ENCODE measurements around the gene YLPM1.
A peak's percentile ranks its signal among the peaks of the same experiment; 100 is the strongest.
"Not testable (repeated sequence)": the region's sequence is repeated elsewhere in the genome, so short reads cannot be mapped to it uniquely, and the experiment has no call there.

The YLPM1 gene, protein sequence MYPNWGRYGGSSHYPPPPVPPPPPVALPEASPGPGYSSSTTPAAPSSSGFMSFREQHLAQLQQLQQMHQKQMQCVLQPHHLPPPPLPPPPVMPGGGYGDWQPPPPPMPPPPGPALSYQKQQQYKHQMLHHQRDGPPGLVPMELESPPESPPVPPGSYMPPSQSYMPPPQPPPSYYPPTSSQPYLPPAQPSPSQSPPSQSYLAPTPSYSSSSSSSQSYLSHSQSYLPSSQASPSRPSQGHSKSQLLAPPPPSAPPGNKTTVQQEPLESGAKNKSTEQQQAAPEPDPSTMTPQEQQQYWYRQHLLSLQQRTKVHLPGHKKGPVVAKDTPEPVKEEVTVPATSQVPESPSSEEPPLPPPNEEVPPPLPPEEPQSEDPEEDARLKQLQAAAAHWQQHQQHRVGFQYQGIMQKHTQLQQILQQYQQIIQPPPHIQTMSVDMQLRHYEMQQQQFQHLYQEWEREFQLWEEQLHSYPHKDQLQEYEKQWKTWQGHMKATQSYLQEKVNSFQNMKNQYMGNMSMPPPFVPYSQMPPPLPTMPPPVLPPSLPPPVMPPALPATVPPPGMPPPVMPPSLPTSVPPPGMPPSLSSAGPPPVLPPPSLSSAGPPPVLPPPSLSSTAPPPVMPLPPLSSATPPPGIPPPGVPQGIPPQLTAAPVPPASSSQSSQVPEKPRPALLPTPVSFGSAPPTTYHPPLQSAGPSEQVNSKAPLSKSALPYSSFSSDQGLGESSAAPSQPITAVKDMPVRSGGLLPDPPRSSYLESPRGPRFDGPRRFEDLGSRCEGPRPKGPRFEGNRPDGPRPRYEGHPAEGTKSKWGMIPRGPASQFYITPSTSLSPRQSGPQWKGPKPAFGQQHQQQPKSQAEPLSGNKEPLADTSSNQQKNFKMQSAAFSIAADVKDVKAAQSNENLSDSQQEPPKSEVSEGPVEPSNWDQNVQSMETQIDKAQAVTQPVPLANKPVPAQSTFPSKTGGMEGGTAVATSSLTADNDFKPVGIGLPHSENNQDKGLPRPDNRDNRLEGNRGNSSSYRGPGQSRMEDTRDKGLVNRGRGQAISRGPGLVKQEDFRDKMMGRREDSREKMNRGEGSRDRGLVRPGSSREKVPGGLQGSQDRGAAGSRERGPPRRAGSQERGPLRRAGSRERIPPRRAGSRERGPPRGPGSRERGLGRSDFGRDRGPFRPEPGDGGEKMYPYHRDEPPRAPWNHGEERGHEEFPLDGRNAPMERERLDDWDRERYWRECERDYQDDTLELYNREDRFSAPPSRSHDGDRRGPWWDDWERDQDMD (N-terminal part only)

DNA sequence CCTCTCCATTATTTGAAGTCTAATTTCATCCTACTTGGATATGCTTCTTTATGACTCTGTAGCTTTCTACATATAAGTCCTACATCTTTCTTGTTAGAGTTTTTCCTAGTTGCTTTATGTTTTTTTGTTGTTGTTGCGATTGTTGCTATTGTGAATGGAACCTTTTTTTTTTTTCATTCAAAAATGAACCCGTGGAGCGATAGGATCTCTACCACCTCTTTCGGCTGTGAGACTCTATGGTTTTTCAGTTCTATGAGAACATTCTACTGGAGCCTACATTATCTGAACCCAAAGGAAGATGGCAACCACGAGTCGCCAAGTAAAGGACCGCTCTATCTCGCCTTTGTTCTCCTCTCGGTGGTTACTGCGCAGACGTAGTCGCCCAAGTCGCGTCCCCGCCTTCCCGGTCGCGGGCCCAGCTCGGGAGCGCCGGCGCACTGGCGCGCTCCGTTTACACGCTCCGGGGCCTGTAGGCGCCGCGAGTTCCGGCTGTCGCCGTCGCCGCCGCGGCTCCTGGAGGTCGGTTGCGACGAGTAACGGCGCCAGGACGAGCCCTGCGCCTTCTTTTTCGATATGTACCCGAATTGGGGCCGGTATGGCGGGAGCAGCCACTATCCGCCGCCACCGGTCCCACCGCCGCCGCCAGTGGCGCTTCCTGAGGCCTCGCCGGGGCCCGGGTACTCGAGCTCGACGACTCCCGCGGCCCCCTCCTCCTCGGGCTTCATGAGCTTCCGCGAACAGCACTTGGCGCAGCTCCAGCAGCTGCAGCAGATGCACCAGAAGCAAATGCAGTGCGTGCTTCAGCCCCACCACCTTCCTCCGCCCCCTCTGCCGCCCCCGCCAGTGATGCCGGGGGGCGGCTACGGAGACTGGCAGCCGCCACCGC, at the start of gene YLPM1:
YLPM1 (plus strand) TSS at position 400 of the 886 bp plus-strand sequence; CDS start at position 574, 174 bp downstream.
- DNase-seq: peak; percentile 97

DNA sequence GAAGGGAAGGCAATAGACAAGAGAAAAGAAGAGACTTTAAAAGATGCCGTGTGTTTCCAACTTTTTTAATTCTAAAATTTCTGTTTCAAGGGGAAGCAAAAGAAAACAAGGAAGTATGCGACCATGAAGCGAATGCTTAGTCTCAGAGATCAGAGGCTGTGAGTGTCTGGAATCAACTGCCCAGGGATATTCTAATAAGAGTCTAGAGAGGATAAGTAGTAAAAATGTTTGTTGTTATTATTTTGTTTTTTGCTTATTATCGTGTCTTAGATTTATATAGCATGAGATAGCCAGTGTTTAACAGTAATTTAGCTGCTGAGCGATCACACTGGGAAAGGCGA, 49.8 kb upstream of the YLPM1 start:
- no peak for DNase-seq

DNA sequence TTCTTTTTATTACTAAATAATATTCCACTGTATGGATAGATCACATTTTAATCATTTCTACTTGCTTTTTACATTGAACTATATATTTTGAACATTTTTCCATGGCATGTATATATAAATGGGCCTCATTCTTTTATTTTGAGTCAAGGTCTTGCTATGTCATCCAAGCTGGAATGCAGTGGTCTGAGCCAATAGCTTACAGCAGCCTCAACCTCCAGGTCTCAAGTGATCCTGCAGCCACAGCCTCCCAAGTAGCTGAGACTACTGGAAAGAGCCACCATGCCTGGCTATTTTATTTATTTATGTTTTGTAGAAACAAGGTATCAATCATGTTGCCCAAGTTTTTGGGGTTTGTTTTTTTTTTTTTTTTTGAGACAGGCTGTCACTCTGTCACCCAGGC, 42.6 kb upstream of the YLPM1 start:
- DNase-seq: no peak

DNA sequence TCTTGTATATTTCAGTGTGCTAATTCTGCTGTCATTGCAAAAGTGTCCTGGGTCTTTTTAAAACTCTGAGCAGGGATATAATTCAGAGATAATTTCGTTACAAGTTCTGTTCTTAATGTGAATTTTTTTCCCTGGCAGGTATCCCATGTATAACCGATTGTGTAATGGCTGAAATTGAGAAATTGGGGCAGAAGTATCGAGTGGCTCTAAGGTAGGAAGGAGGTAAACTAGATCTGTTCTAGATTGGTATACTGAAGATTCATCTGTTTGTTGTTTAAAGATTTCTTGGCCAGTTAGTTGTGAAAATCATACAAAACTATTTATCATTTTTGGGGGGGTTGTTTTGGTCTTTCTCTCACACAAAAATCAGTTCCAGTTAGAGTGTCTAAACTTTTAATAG, 40.0 kb upstream of the YLPM1 start:
- DNase-seq: no peak

DNA sequence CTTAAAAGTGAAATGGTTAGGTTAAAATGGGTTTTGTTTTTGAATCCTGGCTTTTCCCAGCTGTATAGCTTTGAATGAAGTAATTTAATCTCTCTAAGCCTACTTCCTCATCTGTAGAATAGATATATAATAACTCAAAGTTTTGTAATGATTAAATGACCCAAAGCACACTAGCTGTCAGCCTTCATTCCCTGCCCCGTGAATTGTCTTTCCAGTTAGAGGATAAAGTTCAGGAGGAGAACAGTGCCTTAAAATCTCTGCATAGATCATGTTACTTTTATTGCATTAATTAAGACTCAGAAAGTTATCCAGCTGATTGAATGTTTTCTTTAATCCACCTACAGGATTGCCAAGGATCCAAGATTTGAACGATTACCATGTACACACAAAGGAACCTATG, 30.7 kb upstream of the YLPM1 start:
- DNase-seq: no peak

DNA sequence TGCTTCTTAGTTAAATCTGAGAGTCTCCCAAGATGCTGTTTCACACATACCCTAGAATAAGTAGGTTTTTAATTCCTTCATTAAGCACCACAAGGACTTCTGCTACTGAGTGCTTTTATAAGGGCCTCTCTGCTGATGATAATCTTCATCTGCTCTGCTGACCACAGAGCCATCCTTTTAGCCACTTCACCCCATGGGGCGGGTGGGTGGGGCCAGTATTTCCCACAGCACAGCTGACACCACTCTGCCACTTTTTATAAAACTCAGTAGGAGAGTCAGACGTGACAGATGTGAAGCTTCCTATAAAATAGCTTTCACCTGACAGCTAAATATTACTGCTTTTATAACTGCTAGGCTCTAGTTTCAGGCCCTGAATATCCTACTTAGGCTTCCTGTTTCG, 29.9 kb upstream of the YLPM1 start:
- DNase-seq: no peak

DNA sequence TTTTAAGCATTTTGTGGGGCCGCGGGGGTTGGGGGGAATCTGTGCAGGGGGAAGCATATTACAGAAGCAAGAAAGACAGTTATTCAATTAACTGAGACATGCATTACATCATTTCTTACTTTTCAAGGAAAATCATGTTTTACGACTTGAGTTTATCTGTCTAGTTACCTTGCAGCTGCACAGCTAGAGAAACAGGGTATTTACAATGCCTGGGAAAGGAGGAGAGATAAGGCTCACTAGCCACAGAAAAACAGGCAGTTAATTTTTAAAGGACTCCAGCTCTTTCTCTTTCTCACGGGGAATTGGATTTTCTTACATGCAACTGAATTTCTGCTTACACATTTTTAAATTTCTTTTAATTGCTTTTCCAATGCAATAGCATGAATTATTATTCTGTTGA, 28.0 kb upstream of the YLPM1 start:
- no peak for DNase-seq

DNA sequence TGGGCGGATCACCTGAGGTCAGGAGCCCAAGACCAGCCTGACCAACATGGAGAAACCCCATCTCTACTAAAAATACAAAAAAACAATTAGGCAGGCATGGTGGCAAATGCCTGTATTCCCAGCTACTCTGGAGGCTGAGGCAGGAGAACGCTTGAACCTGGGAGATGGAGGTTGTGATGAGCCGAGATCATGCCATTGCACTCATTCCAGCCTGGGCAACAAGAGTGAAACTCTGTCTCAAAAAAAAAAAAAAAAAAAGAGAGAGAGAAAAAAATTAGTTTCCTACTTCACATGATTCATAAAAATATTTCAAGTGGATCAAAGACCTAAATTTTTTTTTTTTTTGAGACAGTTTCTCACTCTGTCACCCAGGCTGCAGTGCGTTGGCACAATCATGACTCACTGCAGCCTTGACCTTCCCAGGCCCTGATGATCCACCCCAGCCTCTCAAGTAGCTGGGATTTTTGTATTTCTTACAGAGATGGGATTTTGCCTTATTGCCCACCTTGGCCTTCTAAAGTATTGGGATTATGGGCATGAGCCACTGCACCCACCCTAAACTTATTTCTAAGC, 25.3 kb upstream of the YLPM1 start:
- no peak for DNase-seq

DNA sequence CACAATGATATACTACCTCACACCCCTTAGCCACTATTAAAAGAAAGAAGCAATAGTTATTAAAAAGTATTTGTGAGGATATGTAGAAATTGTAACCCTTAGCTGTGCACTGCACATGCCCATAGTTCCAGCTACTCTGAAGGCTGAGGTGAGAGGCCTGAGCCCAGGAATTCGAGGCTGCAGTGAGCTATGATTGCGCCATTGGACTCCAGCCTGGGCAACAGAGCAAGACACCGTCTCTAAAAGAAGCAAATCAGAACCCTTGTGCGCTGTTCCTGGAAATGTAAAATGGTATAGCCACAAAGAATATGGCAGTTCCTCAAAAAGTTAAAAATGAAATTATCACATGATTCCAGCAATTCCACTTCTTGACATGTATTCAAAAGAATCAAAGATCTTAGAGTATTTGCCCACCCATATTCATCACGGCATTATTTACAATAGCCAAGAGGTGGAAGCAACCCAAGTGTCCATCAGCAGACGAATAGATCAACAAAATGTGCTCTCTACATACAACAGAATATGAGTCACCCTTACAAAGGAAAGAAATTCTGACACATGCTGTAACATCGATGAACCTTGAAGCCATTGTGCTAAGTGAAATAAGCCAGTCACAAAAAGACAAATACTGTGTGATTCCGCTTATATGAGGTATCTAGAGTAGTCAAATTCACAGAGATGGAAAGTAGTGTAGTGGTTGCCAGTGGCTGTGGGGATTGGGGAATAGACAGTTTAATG, 23.7 kb upstream of the YLPM1 start:
- DNase-seq: no peak

DNA sequence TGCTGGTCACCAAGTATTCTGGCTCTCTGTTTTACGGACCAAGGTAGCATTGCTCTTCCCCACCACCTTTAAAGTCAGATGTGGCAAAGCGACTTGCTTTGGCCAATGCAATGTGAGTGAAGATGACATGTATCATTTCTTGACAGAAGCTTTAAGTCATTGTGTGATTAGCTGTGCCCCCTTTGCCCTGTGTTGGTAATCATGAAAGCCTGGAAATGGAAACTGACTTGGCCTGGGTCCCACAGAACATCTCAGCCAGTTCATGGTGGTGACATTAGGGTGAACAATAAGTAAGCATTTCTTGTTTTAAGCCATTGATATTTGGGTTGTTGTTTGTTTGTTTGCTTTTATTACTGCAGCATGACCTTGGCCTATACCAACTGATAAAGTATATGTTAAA, 15.9 kb upstream of the YLPM1 start:
- no peak for DNase-seq

DNA sequence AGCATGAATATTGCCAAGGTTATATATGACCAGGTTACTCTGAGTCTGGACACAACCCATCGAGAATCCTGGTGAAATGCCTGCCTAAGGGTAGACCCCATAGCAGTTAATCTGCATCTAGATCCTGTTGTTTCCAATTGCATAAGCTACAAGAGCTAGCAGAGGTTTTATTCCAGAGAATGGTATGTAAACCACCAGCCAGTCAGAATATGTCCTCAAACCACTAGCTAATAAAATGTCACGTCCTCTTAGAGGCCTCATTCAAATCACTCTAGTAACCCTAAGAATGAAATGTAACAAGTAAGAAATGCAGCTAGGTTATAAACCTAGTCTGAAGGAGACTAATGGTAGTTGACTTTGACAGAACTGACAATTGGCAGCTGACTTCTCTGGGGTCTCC, 9.0 kb upstream of the YLPM1 start:
- no peak for DNase-seq

DNA sequence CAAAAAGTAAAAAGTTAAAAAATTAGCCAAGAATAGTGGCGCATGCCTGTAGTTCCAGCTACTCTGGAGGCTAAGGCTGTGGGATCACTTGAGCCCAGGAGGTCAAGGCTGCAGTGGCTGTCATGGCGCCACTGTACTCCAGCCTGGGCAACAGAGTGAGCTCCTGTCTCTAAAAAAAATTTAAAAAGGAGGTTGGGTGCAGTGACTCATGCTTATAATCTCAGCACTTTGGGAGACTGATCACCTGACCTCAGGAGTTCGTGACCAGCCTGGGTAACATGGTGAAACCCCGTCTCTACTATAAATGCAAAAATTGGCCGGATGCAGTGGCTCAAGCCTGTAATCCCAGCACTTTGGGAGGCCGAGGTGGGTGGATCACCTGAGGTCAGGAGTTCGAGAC, 8.2 kb upstream of the YLPM1 start:
- no peak for DNase-seq

DNA sequence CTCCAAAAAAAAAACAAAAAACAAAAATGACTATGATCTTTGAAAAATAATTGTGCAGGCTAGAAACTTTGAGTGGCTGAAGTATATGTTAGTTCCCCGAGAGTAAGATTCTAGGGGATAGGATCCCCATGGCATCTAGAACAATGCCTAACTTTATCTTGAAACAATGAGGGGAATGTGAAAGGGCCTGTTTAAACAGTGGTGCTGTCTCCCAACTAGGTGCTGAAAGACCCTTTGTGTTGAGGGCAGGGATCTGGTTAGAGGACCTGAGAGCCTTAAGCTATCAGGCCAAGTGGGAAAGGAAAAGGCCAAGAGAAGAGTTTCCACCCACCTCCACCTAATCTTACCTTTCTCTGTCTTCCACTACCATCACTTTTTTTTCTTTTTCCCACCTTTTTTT, 6.8 kb upstream of the YLPM1 start:
- DNase-seq: no peak

DNA sequence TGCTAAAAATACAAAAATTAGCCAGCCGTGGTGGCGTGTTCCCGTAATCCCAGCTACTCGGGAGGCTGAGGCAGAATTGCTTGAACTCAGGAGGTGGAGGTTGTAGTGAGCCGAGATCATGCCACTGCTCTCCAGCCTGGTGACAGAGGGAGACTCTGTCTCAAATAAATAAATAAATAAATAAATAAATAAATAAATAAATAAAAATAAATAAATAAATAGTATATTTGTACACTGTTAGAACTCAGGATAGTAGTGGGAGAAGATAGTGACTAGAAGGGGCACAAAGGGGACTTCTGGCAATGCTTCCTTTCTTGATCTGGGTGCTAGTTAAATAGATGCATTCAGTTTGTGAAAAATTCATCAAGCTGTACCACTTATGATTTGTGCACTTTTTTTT, 4.6 kb upstream of the YLPM1 start:
- DNase-seq: not testable (repeated sequence)

DNA sequence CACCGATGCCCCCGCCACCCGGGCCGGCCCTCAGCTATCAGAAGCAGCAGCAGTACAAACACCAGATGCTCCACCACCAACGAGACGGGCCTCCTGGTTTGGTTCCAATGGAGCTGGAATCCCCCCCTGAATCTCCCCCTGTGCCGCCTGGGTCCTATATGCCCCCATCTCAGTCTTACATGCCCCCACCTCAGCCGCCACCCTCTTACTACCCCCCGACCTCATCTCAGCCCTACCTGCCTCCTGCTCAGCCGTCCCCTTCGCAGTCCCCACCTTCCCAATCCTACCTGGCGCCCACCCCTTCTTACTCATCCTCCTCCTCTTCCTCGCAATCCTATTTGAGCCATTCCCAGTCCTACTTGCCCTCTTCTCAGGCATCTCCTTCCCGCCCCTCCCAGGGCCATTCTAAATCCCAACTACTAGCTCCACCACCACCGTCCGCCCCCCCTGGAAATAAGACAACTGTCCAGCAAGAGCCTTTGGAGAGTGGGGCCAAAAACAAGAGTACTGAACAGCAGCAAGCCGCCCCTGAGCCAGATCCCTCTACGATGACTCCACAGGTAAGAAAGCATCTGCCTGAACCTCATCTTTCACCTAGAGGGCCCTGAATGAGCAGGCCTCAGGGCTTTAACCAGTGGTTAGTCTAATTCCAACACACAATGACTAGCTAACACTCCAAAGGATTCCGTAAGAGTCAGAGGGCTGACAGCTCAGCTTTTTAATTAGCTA, 851 bp downstream of the YLPM1 start:
- DNase-seq: no peak

DNA sequence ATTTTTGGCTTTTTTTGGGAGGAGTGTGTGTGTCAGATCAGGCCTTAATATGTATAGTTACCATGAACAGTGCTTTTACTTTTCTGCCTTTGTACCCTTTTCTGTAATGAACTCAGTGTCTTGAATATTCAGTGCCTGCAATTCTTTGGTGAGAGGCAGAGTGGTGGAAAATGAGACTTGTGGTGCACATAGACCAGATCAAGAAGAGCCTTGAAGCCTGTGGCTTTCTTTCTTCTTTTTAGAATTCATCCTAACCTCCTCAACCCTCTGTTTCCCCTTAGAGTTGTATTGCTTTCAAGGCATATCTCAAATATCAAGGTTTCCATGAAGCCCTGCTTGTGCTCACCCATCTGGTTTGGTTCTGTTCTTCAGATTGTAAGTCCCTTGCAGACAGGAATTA, 2.6 kb downstream of the YLPM1 start:
- no peak for DNase-seq

DNA sequence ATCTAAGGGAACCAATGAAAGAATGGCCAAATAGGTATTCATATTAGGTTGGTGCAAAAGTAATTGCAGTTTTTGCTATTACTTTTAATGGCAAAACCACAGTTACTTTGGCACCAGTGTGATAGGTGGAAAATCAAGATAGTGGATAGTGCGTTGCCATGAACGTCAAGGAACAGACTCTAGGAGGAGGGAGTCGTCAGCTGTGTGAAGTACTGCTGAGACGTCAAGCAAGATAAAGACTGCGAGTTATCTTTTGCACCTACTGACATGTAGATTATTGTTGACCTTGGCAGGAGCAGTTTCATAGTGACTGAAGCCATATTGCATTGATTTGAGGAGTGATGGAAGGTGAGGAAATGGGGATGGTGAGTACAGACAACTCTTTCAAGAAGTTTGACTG, 8.3 kb downstream of the YLPM1 start:
- no peak for DNase-seq

DNA sequence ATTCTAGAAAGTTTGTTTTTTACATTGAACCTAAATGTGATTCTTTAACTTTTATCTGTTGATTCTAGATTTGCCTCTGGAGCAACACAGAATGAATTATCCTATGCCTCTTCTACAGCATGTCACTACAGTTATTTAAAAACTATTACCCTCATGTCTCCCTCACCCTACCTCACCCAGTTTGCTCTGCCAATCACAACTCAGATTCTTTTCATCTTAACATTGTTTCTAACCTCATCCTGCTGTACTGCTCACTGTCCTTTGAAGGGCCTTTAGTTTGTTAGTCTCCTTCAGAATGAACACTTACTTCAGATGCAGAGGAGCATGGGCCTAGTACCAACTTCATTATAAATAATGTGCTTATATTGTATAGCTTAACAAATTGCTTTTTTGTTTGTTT, 21.5 kb downstream of the YLPM1 start:
- DNase-seq: no peak

DNA sequence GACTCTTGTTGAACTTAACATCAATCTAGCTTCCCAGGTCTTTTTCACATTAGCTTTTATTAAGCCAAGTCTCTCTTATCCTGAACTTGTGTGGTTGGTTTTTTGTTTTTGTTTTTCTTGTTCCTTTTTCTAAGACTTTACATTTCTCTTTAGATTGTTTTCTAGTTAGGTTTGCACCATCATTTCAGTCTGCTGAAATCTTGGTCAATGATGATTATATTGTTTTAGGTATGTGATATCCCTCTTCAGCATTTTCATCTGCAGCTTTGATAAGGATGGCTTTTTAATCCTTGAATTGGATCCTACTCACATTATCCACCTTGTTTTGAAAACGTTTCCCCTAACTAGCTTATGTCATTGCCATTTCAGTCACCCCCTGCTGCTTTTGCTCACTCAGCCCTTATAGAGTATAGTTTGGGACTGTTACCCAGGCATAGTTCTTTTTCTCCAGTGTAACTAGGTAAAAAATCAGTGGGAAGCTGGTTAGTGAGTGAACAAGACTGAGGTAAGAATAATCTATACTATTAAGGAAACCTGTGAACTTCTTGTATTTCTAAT, 22.0 kb downstream of the YLPM1 start:
- DNase-seq: no peak

DNA sequence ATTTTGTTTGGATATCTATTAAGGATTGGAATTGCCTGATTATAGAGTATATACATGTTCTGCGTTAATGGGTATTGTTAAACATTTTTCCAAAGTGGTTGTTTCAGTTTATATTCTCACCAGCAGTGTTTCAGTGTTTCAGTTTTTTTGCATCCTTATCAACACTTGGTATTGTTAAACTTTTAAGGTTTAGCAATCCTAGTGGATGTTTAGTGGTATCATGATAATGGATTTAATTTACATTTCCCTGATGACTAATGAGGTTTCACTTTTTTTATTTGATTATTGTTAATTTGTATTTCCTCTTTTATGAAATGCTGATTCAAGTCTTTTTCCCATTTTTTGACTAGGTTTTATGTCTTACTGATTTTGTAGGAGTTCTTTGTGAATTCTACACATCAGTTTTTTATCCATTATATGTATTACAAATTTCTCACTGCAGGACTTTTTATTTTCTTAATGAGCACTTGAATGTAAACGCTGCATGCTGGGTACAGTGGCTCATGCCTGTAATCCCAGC, 23.7 kb downstream of the YLPM1 start:
- no peak for DNase-seq
